ENCODE data around the gene SETBP1.

Gene SETBP1

GRCh38 chr18:44915661-44916060 is 235.0 kb downstream of the SETBP1 start:
- no peak for DNase-seq

DNA sequence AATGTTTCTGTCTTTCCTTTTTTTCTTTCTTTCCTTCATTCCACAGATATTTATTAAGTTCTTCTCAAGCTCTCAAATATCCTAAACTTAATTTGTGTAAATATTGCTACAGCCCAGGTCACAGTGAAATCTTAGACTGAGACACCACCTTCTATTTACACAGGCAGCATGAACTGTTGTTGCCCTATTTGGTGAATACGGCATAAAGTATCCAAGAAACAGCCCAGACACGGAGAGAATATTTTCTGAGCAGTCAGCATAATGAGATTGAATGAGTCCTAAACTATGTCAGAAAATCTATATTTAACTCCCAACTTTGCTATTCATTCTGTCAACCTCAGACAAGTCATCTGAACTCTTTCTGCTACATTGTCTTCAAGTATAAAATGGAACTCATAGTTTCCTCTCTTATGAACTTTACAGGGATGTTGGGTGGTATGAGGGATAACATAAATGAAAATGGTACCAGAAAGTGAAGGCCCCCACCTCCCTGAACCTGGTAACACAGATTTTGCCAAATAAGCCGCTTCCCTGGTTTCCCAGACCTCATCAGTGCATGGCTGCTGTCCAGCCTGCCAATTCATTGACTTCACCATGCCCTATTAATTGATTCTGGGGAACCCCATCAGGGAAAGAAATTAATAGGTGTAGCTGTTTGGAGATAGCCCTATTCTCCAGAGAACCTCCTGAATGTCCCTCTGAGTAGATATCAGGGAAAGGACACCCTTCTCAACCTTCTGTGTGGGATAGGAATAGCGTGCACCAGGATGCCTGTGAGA is 235.9 kb downstream of the SETBP1 start:
- no peak for DNase-seq

DNA sequence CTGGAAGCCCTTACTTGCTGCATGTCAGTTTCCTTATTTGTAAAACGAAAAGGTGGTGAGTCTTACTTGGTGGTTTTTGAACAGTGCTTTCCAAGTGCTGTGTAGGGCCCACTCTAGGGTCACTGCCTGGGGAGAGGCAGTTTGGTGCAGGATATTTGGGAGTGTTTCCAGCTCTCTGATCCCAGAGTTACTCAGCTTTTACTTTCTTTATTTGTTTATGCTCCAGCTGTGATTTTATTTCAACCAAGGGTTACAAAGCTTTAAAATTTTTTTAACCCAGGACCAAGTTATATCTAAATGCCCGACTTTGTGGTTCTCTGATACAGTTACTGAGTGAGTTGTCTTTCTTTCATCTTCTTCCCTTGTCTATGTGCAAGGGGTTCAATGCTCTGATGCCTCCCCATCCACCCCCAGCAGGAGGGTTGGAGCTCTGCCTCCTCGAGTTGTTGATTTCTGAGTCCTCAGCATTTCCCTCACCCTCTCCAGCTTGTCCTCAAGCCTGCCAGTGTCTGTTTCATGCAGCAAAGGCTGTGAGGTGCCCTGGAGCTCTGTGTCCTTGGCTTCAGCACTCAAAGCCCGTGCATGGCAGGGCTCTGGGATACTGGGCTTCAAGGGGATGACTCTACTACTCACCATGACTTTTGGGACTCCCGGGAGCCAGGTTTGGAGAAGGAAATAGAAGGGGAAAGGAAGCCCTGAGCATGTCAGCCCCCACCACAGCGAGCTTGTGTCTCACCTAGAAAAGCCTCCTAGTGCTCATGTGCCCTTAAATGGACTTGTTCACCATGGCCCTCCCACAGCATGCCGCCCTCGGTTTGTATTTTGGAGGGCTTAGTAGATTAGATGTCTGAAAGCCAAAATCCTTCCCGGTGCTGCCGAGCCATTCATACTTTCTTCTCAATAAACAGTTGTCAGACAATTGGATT is 236.8 kb downstream of the SETBP1 start:
- DNase-seq = no peak

- DNase-seq = no peak
Measured at GRCh38 chr18:44918142-44918476, 237.4 kb downstream of the SETBP1 start.

GRCh38 chr18:44920441-44920840 is 239.8 kb downstream of the SETBP1 start:
- no peak for DNase-seq

DNA sequence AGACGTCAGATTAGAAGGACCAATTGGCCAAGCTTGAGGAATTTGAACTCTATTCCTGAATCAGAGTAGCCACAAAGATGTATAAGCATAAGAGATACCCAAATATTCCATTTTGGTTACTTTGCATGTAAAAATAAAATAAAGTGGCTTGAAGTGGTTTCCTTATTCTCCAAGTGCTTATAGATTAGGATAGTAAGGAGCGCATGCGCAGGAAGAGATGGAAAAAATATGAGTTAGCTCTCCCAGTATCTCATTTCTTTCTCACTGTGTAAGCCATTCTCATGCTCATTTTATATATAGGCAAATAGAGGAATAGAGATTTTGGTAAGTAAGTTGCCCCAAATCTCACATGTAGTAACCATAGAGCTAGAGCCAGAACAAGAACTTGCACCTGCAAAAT is 241.3 kb downstream of the SETBP1 start:
- no peak for DNase-seq

DNA sequence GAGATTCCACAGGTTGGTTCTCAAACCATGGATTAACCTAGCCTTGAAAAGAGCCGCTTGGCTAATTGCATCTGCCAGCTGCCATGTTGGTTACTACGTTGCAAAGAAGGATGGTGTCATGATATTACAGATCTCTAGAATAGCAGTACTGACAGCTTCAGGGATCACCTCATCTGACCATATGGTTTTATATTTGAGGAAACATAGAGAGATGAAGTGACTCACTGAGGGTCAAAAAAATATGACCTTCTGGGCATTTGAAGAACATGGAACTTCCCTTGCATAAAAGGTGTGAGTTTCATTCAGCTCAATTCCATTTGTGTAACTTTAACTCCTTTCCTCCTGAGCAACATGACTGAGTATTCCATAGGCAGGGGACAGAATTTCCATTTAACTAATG is 242.3 kb downstream of the SETBP1 start:
- DNase-seq = no peak

- no peak for DNase-seq
Measured at GRCh38 chr18:44924785-44925499, 244.3 kb downstream of the SETBP1 start.

DNA sequence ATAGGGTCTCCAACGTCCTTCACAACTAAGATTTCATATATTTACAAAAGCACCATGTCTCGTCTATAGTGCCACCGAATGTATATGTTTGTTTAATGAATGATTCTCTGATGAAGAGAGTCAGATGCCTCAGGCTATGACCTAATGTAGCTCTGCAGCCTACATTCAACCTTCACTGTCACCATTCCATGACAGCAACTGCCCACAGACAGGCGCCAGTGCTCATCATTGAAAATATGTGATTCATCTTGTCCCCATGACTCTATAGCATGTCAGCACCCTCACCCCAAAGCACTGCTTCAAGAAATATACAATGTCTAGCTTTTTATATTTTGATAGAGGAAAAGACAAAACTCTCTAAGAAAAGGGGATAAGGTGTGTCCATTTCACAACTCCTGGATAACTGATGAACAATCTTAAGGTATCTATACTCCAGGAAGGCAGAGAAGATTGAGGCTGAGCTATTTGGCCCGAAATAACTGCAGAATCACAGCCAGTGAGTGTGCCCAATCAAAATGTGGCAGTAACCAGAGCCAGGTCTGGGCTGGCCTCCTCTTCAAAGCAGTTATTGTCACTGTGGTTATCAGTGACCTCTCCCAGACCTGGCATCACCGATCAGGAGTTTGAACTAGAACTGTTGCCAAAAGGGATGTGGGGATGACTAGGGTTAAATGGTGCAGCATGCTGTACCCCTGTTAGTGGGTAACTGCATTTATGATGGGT is 246.6 kb downstream of the SETBP1 start:
- DNase-seq = no peak

- DNase-seq = no peak
Measured at GRCh38 chr18:44934901-44935300, 254.2 kb downstream of the SETBP1 start.

GRCh38 chr18:44935455-44935854 is 254.8 kb downstream of the SETBP1 start:
- no peak for DNase-seq

- DNase-seq = no peak
Measured at GRCh38 chr18:44936485-44936884, 255.8 kb downstream of the SETBP1 start.

DNA sequence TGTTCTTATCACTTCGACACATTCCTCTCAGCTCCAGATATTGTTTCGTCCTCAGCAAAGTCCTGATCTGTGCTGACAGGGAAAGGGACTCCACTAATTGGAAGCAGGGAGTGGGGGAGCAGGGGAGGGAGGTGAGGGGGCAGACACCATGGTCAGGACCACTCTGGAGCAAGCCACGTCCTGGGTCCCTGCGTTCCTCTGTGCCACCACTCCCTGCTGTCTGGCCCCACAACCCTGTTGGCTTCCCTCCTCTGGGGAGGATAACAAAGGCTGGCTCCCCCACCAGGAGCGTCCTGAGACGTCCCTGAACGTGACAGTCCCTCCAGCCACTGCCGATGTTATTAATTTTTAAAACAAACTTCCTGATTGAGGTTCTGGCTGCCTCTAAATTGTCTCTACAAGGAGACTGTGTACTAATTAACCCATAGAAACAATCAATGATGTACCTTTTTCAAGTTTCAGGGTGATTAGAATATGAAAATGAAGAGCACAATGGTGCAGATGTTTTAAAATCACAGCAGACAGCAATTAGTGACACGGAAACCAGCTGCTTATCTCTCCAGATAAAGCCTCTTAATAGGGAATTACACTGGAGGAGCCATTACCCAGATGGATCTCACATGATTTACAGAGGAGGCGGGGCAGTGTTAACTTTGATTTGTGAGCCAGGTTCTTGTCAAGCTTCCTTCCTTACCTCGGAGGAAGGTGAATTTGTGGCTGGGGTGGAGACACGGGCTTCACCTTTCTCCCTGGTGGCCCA is 257.5 kb downstream of the SETBP1 start:
- no peak for DNase-seq

GRCh38 chr18:44938720-44939665 is 258.3 kb downstream of the SETBP1 start:
- no peak for DNase-seq

- no peak for DNase-seq
Measured at GRCh38 chr18:44941516-44941915, 260.8 kb downstream of the SETBP1 start.

- no peak for DNase-seq
Measured at GRCh38 chr18:44942073-44942472, 261.4 kb downstream of the SETBP1 start.

DNA sequence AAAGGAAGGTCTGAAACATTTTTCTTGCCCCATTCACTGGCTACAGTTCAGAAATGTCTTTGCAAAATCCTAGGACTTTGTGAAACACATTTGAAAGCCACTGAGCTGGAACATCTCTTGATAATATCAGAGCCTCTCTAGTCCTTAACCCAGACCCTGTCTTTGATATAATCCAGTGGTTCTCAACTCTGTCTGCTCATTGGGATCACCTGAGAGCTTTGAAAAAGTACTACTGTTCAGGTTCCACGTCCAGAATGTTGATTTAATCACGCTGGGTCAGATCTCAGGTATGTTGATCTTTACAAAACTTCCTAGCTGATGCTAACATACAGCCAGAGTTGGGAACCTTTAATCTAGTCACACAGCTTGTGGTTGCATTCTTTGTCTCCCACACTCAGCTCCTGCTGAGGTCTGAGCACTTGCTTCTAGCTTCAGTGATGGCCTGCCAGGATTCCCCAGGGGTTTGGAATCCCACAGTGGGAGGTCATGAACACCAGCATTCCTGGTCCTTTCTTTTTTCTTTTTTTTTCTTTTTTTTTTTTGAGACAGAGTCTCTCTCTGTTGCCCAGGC is 262.7 kb downstream of the SETBP1 start:
- DNase-seq = no peak

GRCh38 chr18:44944461-44944860 is 263.8 kb downstream of the SETBP1 start:
- no peak for DNase-seq

- no peak for DNase-seq
Measured at GRCh38 chr18:44945888-44946401, 265.3 kb downstream of the SETBP1 start.

GRCh38 chr18:44946529-44947113 is 265.9 kb downstream of the SETBP1 start:
- no peak for DNase-seq
